Neural cell (in vitro differentiated cells): Measurements from ENCODE around the gene SCARB1. TPM values are rescaled to one million over a fixed set of nuclear protein-coding genes. Genes with fewer than 3 reads are reported as not detected.

Source experiments
- H2AFZ ChIP-seq: fragments of 200-600, 300-800 bp; sonication (generic), shearing (Covaris generic); 2 replicates; pipeline ENCODE4 v1.6.0; 2014; ENCODE audit warnings: low read depth, mild to moderate bottlenecking, antibody characterized with exemption, low read length, moderate library complexity
- H3F3A ChIP-seq: fragments of 200-600 bp; shearing (Covaris generic); 2 replicates; pipeline ENCODE4 v1.6.1; 2016; ENCODE audit warnings: mild to moderate bottlenecking, moderate library complexity, mixed read lengths, antibody characterized with exemption, low read length; ENCODE audit not compliant: insufficient read depth, poor library complexity, severe bottlenecking
- H3K27ac ChIP-seq: fragments of 200-600, 300-800 bp; sonication (generic), shearing (Covaris generic); 2 replicates; pipeline ENCODE4 v1.5.1; 2014; ENCODE audit warnings: mild to moderate bottlenecking, low read length, moderate library complexity
- H3K27me3 ChIP-seq: fragments of 300-800, 200-600 bp; sonication (generic), shearing (Covaris generic); 2 replicates; pipeline ENCODE4 v1.6.0; 2014; ENCODE audit warnings: mild to moderate bottlenecking, low read depth, low read length, moderate library complexity; ENCODE audit not compliant: insufficient read depth
- H3K36me3 ChIP-seq: fragments of 300-800, 200-600 bp; sonication (generic), shearing (Covaris generic); 2 replicates; pipeline ENCODE4 v1.5.1; 2014; ENCODE audit warnings: mild to moderate bottlenecking, antibody characterized with exemption, low read length, moderate library complexity; ENCODE audit not compliant: insufficient read depth
- H3K4me2 ChIP-seq: fragments of 300-800, 200-600 bp; sonication (generic), shearing (Covaris generic); 2 replicates; pipeline ENCODE4 v1.6.0; 2014; ENCODE audit warnings: mild to moderate bottlenecking, low read length
- H3K4me3 ChIP-seq: fragments of 300-800, 200-600 bp; sonication (generic), shearing (Covaris generic); 2 replicates; pipeline ENCODE4 v1.5.1; 2014; ENCODE audit warnings: mild to moderate bottlenecking, low read length, moderate library complexity
- H3K79me2 ChIP-seq: fragments of 200-600 bp; shearing (Covaris generic); replicated peaks from 2 replicates; pipeline ENCODE4 v1.6.0; 2014; ENCODE audit warnings: mild to moderate bottlenecking, low read length, moderate library complexity; ENCODE audit not compliant: insufficient read depth
- H3K9ac ChIP-seq: fragments of 300-800, 200-600 bp; sonication (generic), shearing (Covaris generic); 2 replicates; pipeline ENCODE4 v1.6.1; 2016; ENCODE audit warnings: mild to moderate bottlenecking, low read length, mixed read lengths
- H3K9me2 ChIP-seq: fragments of 200-600 bp; shearing (Covaris generic); 2 replicates; pipeline ENCODE4 v1.6.1; 2016; ENCODE audit warnings: mild to moderate bottlenecking, low read length, mixed read lengths; ENCODE audit not compliant: insufficient read depth
- H3K9me3 ChIP-seq: fragments of 200-600, 300-800 bp; sonication (generic), shearing (Covaris generic); 2 replicates; pipeline ENCODE4 v1.6.1; 2016; ENCODE audit warnings: mild to moderate bottlenecking, mixed run types, low read length, moderate library complexity, mixed read lengths
- H4K20me1 ChIP-seq: fragments of 200-600 bp; shearing (Covaris generic); 2 replicates; pipeline ENCODE4 v1.6.1; 2016; ENCODE audit warnings: mild to moderate bottlenecking, mixed run types; ENCODE audit not compliant: insufficient read depth
- EP300 ChIP-seq: fragments of 450-650 bp; conservative IDR thresholded peaks from 2 replicates; pipeline ENCODE4 v1.6.1; 2014; ENCODE audit warnings: antibody characterized with exemption, mild to moderate bottlenecking, moderate library complexity; ENCODE audit not compliant: poor library complexity, severe bottlenecking
- EZH2 ChIP-seq: fragments of 200-600, 300-800 bp; shearing (Covaris generic), sonication (generic); IDR thresholded peaks from 2 replicates; pipeline ENCODE4 v1.6.1; 2014; ENCODE audit warnings: antibody characterized with exemption, low read length, borderline replicate concordance, mild to moderate bottlenecking; ENCODE audit not compliant: insufficient read depth, poor library complexity, severe bottlenecking
- MXI1 ChIP-seq: fragments of 450-650 bp; conservative IDR thresholded peaks from 2 replicates; pipeline ENCODE4 v1.6.1; 2014; ENCODE audit warnings: antibody characterized with exemption, mild to moderate bottlenecking; ENCODE audit not compliant: poor library complexity, severe bottlenecking
- POLR2AphosphoS5 ChIP-seq: IDR thresholded peaks from 2 replicates; pipeline ENCODE4 v1.6.1; 2012
- RAD21 ChIP-seq: fragments of 450-650 bp; conservative IDR thresholded peaks from 2 replicates; pipeline ENCODE4 v1.6.1; 2014; ENCODE audit warnings: antibody characterized with exemption, mild to moderate bottlenecking, moderate library complexity
- SMC3 ChIP-seq: fragments of 450-650 bp; conservative IDR thresholded peaks from 2 replicates; pipeline ENCODE4 v1.6.1; 2014; ENCODE audit warnings: antibody characterized with exemption, mild to moderate bottlenecking, moderate library complexity; ENCODE audit not compliant: poor library complexity
- TAF1 ChIP-seq: IDR thresholded peaks from 2 replicates; pipeline ENCODE4 v1.6.1; 2012; ENCODE audit warnings: low read depth
- polyA plus RNA-seq: library from polyadenylated mRNA; depleted of rRNA; stranded (reverse); fragments of >200 nt; gene quantifications from 2 replicates; pipeline ENCODE4 v1.2.3, GENCODE V29; 2014
- TF ChIP-seq, protein P1 (sequence below): IDR thresholded peaks from 2 replicates; pipeline ENCODE4 v1.6.1; 2012; ENCODE audit warnings: borderline replicate concordance
- TF ChIP-seq, protein P2 (sequence below): fragments of 450-650 bp; IDR thresholded peaks from 2 replicates; pipeline ENCODE4 v1.5.1; 2014; ENCODE audit warnings: antibody characterized with exemption, mild to moderate bottlenecking, moderate library complexity; ENCODE audit not compliant: poor library complexity, severe bottlenecking

SCARB1 gene
- polyA plus RNA-seq, 1 donor from 2014 or later: 5.8 TPM

DNA sequence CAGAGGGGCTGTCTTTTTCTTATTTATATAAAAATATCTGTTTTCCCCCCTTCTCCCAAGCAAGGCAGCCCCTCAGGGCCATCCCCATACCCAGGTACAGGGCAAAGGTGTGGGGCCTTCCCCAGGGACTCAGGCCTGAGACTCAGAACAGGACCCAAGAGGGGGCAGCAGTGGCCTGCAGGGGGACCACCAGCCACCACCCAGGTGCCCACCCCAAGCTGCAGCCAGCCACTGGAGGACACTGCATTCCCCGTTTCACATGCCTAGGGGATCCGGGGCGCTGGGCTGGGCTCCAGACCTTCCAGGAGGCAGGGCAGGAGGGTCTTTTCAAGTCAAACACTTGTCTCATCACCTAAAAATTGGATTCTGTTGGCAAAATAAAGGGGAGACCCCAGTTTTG is 83.3 kb downstream of the SCARB1 start:
- H3K79me2 ChIP-seq: no peaks in the 10 kb centered on the region
- no peak overlapping the region for H2AFZ ChIP-seq
- no peak overlapping the region for H3K4me2 ChIP-seq
- H3K36me3 ChIP-seq: no peaks in the 10 kb centered on the region
- H3F3A ChIP-seq: no peaks in the 10 kb centered on the region
- H3K9ac ChIP-seq: no peak overlapping the region
- TF ChIP-seq POLR2AphosphoS5: no peak
- TF ChIP-seq, protein P1, sequence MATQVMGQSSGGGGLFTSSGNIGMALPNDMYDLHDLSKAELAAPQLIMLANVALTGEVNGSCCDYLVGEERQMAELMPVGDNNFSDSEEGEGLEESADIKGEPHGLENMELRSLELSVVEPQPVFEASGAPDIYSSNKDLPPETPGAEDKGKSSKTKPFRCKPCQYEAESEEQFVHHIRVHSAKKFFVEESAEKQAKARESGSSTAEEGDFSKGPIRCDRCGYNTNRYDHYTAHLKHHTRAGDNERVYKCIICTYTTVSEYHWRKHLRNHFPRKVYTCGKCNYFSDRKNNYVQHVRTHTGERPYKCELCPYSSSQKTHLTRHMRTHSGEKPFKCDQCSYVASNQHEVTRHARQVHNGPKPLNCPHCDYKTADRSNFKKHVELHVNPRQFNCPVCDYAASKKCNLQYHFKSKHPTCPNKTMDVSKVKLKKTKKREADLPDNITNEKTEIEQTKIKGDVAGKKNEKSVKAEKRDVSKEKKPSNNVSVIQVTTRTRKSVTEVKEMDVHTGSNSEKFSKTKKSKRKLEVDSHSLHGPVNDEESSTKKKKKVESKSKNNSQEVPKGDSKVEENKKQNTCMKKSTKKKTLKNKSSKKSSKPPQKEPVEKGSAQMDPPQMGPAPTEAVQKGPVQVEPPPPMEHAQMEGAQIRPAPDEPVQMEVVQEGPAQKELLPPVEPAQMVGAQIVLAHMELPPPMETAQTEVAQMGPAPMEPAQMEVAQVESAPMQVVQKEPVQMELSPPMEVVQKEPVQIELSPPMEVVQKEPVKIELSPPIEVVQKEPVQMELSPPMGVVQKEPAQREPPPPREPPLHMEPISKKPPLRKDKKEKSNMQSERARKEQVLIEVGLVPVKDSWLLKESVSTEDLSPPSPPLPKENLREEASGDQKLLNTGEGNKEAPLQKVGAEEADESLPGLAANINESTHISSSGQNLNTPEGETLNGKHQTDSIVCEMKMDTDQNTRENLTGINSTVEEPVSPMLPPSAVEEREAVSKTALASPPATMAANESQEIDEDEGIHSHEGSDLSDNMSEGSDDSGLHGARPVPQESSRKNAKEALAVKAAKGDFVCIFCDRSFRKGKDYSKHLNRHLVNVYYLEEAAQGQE: no peak
- TF ChIP-seq RAD21: no peak
- TF ChIP-seq EZH2: no peak
- no peak for TF ChIP-seq TAF1
- TF ChIP-seq MXI1: no peak
- no peak for TF ChIP-seq SMC3
- TF ChIP-seq EP300: no peak
- TF ChIP-seq, protein P2, sequence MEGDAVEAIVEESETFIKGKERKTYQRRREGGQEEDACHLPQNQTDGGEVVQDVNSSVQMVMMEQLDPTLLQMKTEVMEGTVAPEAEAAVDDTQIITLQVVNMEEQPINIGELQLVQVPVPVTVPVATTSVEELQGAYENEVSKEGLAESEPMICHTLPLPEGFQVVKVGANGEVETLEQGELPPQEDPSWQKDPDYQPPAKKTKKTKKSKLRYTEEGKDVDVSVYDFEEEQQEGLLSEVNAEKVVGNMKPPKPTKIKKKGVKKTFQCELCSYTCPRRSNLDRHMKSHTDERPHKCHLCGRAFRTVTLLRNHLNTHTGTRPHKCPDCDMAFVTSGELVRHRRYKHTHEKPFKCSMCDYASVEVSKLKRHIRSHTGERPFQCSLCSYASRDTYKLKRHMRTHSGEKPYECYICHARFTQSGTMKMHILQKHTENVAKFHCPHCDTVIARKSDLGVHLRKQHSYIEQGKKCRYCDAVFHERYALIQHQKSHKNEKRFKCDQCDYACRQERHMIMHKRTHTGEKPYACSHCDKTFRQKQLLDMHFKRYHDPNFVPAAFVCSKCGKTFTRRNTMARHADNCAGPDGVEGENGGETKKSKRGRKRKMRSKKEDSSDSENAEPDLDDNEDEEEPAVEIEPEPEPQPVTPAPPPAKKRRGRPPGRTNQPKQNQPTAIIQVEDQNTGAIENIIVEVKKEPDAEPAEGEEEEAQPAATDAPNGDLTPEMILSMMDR: no peak
- no peak overlapping the region for H3K27ac ChIP-seq
- H3K9me3 ChIP-seq: no peaks in the 10 kb centered on the region
- H3K9me2 ChIP-seq: no peaks in the 10 kb centered on the region
- H3K4me3 ChIP-seq: no peak overlapping the region
- no peaks in the 10 kb centered on the region for H4K20me1 ChIP-seq
- H3K27me3 ChIP-seq: no peaks in the 10 kb centered on the region

DNA sequence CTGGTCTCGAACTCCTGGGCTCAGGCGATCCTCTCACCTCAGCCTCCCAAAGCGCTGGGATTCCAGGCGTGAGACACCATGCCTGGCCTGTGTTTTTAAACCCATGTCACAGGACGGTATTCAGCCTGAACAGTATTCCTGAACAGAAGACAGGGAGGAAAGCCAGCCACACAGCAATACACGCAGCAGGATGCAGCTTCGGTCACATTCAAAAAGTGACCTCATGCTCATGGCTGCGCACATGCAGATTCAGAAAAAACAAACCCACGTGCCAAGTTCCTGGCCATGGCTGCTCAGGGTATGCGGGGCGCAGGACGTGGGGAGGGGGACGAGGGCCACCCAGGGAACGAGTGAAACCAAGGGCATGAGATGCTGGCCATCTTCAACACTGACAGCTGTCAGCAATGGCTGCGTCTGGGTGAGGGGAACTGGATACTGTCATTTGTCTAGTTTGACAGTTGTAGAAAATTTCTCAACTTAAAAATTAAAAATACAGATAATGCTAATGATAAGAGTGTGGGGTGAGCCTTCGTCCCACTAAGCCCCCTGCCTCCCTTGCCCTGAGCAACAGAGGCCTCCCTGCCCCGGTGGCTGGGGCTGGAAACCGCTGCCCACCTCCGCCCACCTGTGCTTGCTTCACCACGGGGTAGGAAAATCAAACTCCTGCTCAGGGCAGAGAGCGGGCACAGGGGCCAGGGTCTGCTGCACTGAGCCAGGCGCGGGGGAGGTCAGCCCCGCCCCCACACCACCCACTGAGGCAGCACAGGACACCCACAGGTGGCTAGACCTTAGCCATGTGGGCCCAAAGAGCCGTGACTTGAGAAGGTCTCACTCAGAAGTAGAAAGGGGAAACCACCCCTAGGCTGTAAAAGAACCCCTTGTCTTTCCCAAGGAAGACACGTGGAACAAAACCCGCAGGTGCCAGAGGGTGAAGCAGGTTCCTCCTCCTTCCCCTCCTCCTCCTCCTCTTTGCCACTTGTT is 84.2 kb downstream of the SCARB1 start:
- no peak overlapping the region for H3K27ac ChIP-seq
- no peak overlapping the region for H3K9ac ChIP-seq
- no peaks in the 10 kb centered on the region for H3F3A ChIP-seq
- no peaks in the 10 kb centered on the region for H3K79me2 ChIP-seq
- H3K36me3 ChIP-seq: no peaks in the 10 kb centered on the region
- no peak overlapping the region for H2AFZ ChIP-seq
- H3K9me2 ChIP-seq: no peaks in the 10 kb centered on the region
- H4K20me1 ChIP-seq: no peaks in the 10 kb centered on the region
- H3K4me3 ChIP-seq: no peak overlapping the region
- no peaks in the 10 kb centered on the region for H3K9me3 ChIP-seq
- no peak overlapping the region for H3K4me2 ChIP-seq
- TF ChIP-seq TAF1: no peak
- TF ChIP-seq POLR2AphosphoS5: no peak
- no peak for TF ChIP-seq MXI1
- no peak for TF ChIP-seq SMC3
- no peak for TF ChIP-seq EZH2
- TF ChIP-seq, protein P2: no peak
- TF ChIP-seq, protein P1: no peak
- TF ChIP-seq EP300: no peak
- TF ChIP-seq RAD21: no peak
- no peaks in the 10 kb centered on the region for H3K27me3 ChIP-seq
